Measurements from ENCODE around the gene DYNC2I2. TPM values are rescaled to one million over a fixed set of nuclear protein-coding genes. Genes with fewer than 3 reads are reported as not detected.

DYNC2I2 gene
- total and polyA plus RNA-seq, 2 experiments from 2014 or later: 48.7 to 78.3 TPM

DNA sequence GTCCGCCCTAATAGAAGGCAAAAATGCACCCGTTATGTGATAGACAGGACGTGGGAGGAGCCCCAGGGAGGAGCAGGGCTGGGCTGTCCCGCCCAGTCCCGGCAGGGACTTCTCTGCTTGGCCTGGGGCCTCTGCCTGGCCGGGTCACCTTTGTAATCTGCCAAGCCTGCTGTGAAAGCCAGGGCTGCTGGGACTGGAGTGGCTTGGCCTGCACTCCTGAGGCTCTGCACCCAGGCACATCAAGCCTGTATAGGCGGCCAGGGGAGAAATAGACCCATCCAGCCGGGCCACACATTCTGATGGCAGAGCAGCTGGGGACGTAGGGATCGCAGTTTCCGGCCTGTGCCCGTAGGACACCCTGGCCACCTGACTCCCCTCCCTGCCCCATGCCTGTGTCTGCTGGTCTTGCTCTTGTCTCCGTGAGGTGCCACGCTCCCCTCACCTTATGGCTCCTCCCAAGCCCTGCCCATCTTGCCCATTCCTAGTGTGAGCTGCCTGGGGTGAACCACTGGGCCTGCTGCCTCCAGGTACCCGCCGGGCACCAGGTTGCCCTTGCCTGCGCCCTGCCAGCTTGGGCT, 28.1 kb downstream of the DYNC2I2 start:
- Mint-ChIP-seq H3K4me1 (no peaks in the 10 kb centered on the region), H3K4me3 (no peak overlapping the region), H3K27ac (no peak overlapping the region), H3K27me3 (ENCODE audit: insufficient read depth, low read depth, poor library complexity) (peaks cover 16% of the 10 kb centered on the region), H3K36me3 (ENCODE audit: low read depth) (peaks cover 68% of the 10 kb centered on the region), H3K9me3 (no peaks in the 10 kb centered on the region)
- Histone ChIP-seq H4K20me1 (replicated peaks; ENCODE audit: insufficient read depth) (peaks cover 3% of the 10 kb centered on the region; the same call in 1 of the 2 replicates), H3K27me3 (ENCODE audit: insufficient read depth) (no peaks in the 10 kb centered on the region), H3K79me2 (replicated peaks; ENCODE audit: insufficient read depth) (no peaks in the 10 kb centered on the region), H3K4me1 (ENCODE audit: insufficient read depth) (no peaks in the 10 kb centered on the region), H3K4me2 (no peak overlapping the region), H3K36me3 (ENCODE audit: insufficient read depth) (peaks cover 22% of the 10 kb centered on the region), H2AFZ (no peak overlapping the region), H3K9me2 (ENCODE audit: insufficient read depth) (no peaks in the 10 kb centered on the region), H3K4me3 (no peak overlapping the region), H3F3A (replicated peaks; ENCODE audit: low read depth) (no peaks in the 10 kb centered on the region), H3K27ac (ENCODE audit: low read depth) (0 out of 2 replicates have a peak overlapping the region, but pooled peaks have one; percentile 39)
- TF ChIP-seq EZH2 (IDR thresholded peaks at IDR 0.05; ENCODE audit: low read depth, unreplicated experiment) (no peak), STAT1 (IDR thresholded peaks at IDR 0.05; ENCODE audit: unreplicated experiment) (no peak), JUNB (IDR thresholded peaks at IDR 0.05; ENCODE audit: unreplicated experiment) (no peak), REST (IDR thresholded peaks at IDR 0.05; ENCODE audit: unreplicated experiment) (no peak), EZH2phosphoT487 (IDR thresholded peaks at IDR 0.05; ENCODE audit: unreplicated experiment) (no peak), NANOG (IDR thresholded peaks at IDR 0.05; ENCODE audit: borderline replicate concordance) (no peak), ZNF462 (CRISPR knock-in tag; IDR thresholded peaks at IDR 0.05) (no peak), ZNF331 (CRISPR knock-in tag; IDR thresholded peaks at IDR 0.05; ENCODE audit: low read depth) (no peak), ZNF114 (CRISPR knock-in tag; IDR thresholded peaks at IDR 0.05) (no peak), CREB1 (CRISPR knock-in tag; IDR thresholded peaks at IDR 0.05; ENCODE audit: low read depth) (no peak), POLR2AphosphoS5 (IDR thresholded peaks at IDR 0.05; ENCODE audit: low read depth) (no peak)
- TF ChIP-seq, protein P1, sequence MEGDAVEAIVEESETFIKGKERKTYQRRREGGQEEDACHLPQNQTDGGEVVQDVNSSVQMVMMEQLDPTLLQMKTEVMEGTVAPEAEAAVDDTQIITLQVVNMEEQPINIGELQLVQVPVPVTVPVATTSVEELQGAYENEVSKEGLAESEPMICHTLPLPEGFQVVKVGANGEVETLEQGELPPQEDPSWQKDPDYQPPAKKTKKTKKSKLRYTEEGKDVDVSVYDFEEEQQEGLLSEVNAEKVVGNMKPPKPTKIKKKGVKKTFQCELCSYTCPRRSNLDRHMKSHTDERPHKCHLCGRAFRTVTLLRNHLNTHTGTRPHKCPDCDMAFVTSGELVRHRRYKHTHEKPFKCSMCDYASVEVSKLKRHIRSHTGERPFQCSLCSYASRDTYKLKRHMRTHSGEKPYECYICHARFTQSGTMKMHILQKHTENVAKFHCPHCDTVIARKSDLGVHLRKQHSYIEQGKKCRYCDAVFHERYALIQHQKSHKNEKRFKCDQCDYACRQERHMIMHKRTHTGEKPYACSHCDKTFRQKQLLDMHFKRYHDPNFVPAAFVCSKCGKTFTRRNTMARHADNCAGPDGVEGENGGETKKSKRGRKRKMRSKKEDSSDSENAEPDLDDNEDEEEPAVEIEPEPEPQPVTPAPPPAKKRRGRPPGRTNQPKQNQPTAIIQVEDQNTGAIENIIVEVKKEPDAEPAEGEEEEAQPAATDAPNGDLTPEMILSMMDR (conservative IDR thresholded peaks at IDR 0.05; ENCODE audit: low read depth in 2 of 2): no peak
- TF ChIP-seq, protein P2, sequence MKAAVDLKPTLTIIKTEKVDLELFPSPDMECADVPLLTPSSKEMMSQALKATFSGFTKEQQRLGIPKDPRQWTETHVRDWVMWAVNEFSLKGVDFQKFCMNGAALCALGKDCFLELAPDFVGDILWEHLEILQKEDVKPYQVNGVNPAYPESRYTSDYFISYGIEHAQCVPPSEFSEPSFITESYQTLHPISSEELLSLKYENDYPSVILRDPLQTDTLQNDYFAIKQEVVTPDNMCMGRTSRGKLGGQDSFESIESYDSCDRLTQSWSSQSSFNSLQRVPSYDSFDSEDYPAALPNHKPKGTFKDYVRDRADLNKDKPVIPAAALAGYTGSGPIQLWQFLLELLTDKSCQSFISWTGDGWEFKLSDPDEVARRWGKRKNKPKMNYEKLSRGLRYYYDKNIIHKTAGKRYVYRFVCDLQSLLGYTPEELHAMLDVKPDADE (IDR thresholded peaks at IDR 0.05): no peak
- no peak for DNase-seq (ENCODE audit: low spot score)
- ATAC-seq: peak; percentile 57
